A549 (cell line): ENCODE measurements around the gene PDCD10.

ENCODE experiments used
- BHLHE40 ChIP-seq: IDR thresholded peaks from 2 replicates; pipeline ENCODE4 v1.6.1; 2012; ENCODE audit warnings: low read depth, low read length, inconsistent platforms
- CEBPB ChIP-seq, 2 experiments: fragments of >200 bp in 1 of 2; sonication (Bioruptor Twin) in 1 of 2; formaldehyde crosslinking in 1 of 2; IDR thresholded peaks; 2 replicates each; pipeline ENCODE4 v1.6.1; 2012 to 2016
- CHD2 ChIP-seq: fragments of 150-350 bp; IDR thresholded peaks from 2 replicates; pipeline ENCODE4 v1.6.1; 2014; ENCODE audit warnings: low read length; ENCODE audit not compliant: partially characterized antibody
- CTCF ChIP-seq: fragments of >200 bp; sonication (Bioruptor Twin); formaldehyde crosslinking; IDR thresholded peaks from 3 replicates; pipeline ENCODE4 v1.5.1; 2016
- JUN ChIP-seq, 2 experiments: fragments of >200 bp; sonication (Bioruptor Twin); formaldehyde crosslinking; IDR thresholded peaks; 2 replicates in 1 of 2; 3 replicates in 1 of 2; pipeline ENCODE4 v1.6.1; 2016 to 2017
- MYC ChIP-seq: IDR thresholded peaks from 2 replicates; pipeline ENCODE4 v1.6.1; 2012; ENCODE audit warnings: mild to moderate bottlenecking, inconsistent platforms, low read length, improper control_type of control experiment, borderline replicate concordance
- NFE2L2 ChIP-seq: fragments of 150-350 bp; conservative IDR thresholded peaks from 2 replicates; pipeline ENCODE4 v1.6.1; 2014; ENCODE audit warnings: low read length
- POLR2A ChIP-seq: IDR thresholded peaks from 2 replicates; pipeline ENCODE4 v1.6.1; 2012; ENCODE audit warnings: mild to moderate bottlenecking, low read length
- REST ChIP-seq: fragments of 200-600 bp; sonication (generic); IDR thresholded peaks from 2 replicates; pipeline ENCODE4 v1.6.1; 2016; ENCODE audit warnings: antibody characterized with exemption, mild to moderate bottlenecking, moderate library complexity

- no peak for TF ChIP-seq CTCF
- no peak for TF ChIP-seq REST
- no peak for TF ChIP-seq JUN (IDR thresholded peaks at IDR 0.05)
- no peak for TF ChIP-seq NFE2L2
- no peak for TF ChIP-seq POLR2A
- no peak for TF ChIP-seq MYC
- TF ChIP-seq CHD2 = no peak
- no peak for TF ChIP-seq CEBPB (IDR thresholded peaks at IDR 0.05)
- TF ChIP-seq BHLHE40 = no peak
Measured at GRCh38 chr3:167671878-167672427, 62.7 kb downstream of the PDCD10 start.
